GM18502 (cell line): ENCODE results near the gene PDCD5.
A peak's percentile ranks its signal among the peaks of the same experiment; 100 is the strongest.
"Not testable (repeated sequence)": the region's sequence is repeated elsewhere in the genome, so short reads cannot be mapped to it uniquely, and the experiment has no call there.

Experiments
- ATAC-seq: cut with Tn5 transposase; IDR thresholded peaks from one replicate; pipeline ENCODE4 v1.9.1; 2021; ENCODE audit warnings: mild to moderate bottlenecking; ENCODE audit not compliant: unreplicated experiment, poor library complexity

PDCD5 gene

DNA sequence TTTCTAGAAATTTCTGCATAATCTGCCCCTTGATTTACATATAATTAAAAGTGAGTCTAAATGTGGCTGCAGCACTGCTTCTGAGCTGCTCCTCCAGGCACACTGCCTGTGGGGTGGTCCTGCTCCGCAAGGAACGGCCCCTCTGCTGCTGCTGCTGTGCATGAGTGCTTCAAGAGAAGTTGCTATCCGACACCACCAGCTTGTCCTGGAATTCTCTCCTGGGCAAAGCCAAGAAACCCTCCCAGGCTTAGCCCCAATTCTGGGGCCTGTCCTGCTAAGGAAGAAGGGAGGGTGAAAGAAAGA lies 7.5 kb upstream of the PDCD5 start:
- no peak for ATAC-seq

DNA sequence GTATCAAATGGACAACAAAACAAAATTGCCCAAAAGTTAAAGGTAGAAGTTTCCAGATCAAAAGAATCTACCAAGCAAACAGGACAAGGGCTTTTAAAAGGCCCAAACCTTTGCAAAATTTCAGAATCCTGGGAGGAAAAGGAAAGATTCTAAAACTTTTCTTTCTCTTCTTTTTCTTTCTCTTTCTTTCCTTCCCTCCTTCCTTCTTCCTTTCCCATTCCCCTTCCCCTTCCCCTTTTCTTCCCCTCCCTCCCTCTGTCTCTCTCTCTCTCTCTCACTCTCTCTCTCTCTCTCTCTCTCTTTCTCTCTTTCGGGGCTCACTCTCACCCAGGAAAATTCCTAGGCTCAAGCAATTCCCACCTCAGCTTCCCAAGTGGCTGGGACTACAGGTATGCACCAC lies 4.2 kb upstream of the PDCD5 start:
- ATAC-seq: no peak

DNA sequence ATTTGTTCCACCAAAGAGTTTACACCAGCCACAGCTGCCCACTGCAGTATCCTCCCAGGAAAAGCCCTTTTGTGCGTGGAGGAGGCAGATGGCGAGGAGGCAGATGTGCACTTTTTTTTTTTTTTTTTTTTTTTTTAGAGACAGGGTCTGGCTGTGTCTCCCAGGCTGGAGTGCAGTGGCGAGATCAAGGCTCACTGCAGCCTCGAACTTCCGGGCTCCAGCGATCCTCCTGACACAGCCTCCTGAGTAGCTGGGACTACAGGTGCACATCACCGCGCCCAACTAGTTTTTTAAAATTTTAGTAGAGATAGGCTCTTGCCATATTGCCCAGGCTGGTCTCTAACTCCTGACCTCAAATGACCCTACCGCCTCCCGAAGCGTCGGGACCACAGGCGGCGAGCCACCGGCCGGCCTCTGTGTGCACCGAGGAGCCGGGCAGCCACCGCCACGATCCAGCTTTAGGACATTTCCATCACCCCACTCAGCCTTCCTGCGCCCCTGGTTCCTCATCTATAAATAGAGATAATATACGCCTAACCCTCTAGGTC lies 563 bp upstream of the PDCD5 start:
- ATAC-seq: peak; percentile 24

- peak; percentile 11 for ATAC-seq
These were observed 752 bp downstream of the PDCD5 start for GRCh38 chr19:32581705-32582179.

- not testable (repeated sequence) for ATAC-seq
These were observed 6.9 kb downstream of the PDCD5 start for GRCh38 chr19:32587747-32588504.

- no peak for ATAC-seq
These were observed 13.0 kb downstream of the PDCD5 start for GRCh38 chr19:32594021-32594420.

- no peak for ATAC-seq
These were observed 14.5 kb downstream of the PDCD5 start for GRCh38 chr19:32595491-32595890.

DNA sequence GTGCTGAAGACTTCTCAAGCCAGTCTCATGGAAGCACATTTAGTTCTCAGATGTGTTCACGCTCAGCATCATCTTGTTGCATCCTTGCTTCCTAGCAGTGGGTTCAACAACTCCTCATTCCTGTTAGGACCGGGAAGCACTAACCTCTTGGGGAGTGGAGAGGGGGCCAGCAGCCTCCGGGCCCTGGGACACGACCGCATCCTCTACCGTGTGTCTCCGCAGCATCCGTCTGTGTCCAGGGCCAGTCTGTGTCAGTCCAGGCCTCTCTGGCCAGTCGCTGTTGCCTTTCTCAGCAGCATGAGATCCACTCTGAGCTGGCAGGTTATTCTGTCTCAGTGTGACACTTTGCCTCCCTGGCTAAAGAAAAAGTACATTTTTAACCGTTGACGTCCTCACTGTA lies 17.0 kb downstream of the PDCD5 start:
- ATAC-seq: no peak

GRCh38 chr19:32599258-32599657 lies 18.3 kb downstream of the PDCD5 start:
- ATAC-seq: no peak

- ATAC-seq: no peak
These were observed 18.8 kb downstream of the PDCD5 start for GRCh38 chr19:32599736-32600157.

DNA sequence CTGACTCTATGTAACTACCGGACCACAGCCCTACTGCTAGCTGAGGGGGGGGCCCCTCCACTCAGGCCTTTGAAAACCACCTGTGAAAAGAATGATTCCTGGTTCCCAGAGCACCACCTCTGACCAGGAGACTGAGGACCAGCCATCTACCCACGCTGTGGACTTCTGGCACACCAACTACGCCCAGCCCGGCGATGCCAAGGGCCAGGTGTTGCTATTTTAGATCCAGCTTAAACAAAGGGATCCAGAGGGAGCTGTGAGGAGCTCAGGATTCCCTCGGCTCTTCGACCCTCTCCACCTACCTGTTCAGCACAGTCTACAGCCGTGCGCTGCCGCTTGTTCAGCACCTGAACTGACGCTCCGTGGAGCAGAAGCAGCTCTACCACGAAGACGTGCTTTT lies 23.0 kb downstream of the PDCD5 start:
- no peak for ATAC-seq

DNA sequence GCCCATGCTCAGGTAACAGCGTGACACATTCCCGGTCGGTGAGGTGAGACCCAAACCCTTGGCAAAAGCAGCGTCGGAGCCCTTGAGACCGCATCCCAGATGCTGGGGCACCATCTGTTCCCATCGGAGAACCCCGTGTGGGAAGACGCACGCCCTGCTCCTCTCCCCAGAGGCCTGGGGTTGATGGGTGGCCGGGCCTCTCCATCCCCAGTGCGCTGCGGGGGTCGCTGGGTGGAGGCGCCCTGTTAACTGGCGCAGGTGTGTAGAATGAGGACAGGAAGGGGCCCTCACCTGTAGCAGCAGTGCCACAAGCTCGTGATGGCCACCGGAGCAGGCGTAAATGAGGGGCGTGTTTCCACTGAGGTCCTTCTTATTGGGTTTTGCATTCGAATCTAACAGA lies 24.6 kb downstream of the PDCD5 start:
- ATAC-seq: no peak

DNA sequence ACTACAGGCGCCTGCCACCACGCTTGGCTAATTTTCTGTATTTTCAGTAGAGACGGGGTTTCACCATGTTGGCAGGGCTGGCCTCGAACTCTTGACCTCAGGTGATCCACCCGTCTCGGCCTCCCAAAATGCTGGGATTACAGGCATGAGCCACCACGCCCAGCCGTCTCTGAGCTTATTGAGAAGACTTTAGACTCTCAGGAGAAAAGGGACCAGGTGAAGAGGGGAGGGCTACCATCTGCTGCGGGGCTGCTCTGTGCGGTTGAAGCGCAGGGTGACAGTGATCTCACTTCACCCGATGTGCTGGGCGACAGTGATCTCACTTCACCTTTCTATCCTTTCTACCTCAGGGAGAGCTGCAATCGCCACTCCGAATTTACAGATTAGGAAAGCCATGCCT lies 25.3 kb downstream of the PDCD5 start:
- ATAC-seq: no peak

DNA sequence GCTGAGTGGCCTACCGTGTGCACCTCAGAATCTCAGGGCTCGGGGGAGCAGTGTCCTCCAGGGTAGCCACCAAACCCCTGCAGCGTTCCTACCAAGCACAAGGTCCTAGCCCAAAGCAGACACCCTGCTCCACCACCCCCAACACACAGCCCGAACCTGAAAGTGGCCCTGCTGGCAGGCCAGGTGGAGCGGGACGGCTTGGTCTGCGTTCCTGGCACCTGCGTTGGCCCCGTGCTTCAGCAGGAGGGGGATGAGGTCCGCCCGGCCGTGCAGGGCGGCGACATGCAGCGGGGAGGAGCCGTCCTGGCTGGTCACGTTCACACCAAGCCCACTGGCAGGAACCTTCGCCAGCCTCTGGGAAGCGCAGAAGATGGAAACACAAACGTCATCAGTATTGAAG lies 26.5 kb downstream of the PDCD5 start:
- no peak for ATAC-seq

DNA sequence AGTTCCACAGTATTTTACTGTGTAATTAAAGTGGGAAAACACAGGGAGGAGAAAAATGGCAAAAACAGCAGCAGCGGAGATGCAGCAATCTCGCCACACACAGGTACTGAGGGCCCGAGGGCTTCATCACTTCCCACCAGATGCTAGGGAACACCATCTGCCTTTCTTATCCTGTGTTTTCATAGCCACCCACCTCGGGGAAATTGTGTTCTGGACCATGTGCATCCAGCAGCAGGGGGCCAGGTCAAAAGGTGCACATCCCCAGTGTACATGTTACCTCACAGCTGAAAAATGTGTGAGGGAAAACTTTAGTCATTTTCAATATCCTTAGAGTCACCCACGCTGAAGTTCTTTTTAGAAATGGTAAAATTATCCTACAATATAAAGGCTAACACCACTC lies 30.2 kb downstream of the PDCD5 start:
- ATAC-seq: no peak

- no peak for ATAC-seq
These were observed 32.0 kb downstream of the PDCD5 start for GRCh38 chr19:32613008-32613407.

DNA sequence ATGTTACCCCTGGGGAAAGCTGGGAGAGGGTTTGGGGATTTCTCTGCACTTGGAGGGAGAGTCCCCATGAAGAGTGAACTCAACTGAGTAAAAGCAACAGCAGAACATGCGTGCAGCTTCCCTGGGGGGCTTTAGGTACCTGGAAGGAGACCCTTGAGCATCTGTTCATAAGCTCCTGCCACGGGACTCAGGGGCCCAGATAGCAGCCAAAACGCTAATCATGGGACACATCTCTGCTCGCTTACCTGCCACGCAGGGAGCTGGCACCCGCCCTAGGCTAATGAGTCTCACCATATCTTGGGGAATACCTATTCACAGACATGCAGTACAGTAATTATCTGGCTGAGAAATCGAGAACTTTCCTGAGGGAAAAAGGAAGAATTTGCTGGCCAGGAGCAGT lies 33.9 kb downstream of the PDCD5 start:
- no peak for ATAC-seq

GRCh38 chr19:32615569-32615968 lies 34.6 kb downstream of the PDCD5 start:
- ATAC-seq: no peak

- ATAC-seq: no peak
These were observed 38.2 kb downstream of the PDCD5 start for GRCh38 chr19:32619051-32619685.

GRCh38 chr19:32622002-32622401 lies 41.0 kb downstream of the PDCD5 start:
- ATAC-seq: no peak

DNA sequence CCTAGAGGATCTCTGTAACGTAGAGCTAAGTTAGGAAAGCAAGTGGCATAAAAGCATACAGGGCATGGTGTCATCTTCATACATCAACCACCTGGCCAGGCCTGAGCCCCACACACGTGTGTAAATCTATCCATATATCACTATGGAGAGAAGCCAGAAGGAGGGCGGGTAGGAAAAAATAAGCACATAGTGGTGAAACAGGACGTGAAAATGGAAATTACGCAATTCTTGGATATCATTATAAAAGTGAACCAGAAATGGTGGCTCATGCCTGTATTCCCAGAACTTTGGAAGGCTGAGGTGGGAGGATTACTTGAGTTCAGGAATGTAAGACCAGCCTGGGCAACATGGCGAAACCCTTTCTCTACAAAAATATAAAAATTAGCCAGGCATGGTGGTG lies 43.4 kb downstream of the PDCD5 start:
- no peak for ATAC-seq

DNA sequence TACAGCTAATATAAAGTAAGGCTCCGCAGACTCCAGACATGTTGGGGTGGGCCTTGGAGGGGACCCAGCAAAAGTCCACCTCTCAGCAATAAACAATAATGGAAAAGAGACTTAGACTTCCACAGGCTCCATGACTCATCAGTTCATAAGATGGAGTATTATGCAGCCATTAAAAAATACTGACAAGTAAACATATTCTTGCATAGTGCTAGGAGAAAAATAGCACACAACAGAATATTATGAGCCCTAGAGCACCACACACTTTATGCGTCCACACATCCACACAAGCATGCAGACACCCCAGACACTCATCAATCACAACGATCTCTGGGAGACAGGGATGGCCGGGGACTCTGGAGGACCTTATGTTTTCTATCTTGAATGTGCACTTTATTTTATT lies 46.0 kb downstream of the PDCD5 start:
- no peak for ATAC-seq
